T follicular helper cell (primary cell): ENCODE measurements around the gene IL7R.
"Not testable (repeated sequence)": the region's sequence is repeated elsewhere in the genome, so short reads cannot be mapped to it uniquely, and the experiment has no call there.

ENCODE experiments used
- DNase-seq: peaks from one replicate; pipeline ENCODE4 v3.0.0-alpha.2; 2020; ENCODE audit warnings: low read depth

IL7R gene

DNA sequence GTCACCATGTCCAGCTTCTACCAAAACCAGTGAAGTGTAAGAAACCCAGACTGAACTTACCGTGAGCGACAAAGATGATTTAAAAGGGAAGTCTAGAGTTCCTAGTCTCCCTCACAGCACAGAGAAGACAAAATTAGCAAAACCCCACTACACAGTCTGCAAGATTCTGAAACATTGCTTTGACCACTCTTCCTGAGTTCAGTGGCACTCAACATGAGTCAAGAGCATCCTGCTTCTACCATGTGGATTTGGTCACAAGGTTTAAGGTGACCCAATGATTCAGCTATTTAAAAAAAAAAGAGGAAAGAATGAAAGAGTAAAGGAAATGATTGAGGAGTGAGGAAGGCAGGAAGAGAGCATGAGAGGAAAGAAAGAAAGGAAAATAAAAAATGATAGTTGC, 19.8 kb downstream of the IL7R start:
- DNase-seq = no peak

DNA sequence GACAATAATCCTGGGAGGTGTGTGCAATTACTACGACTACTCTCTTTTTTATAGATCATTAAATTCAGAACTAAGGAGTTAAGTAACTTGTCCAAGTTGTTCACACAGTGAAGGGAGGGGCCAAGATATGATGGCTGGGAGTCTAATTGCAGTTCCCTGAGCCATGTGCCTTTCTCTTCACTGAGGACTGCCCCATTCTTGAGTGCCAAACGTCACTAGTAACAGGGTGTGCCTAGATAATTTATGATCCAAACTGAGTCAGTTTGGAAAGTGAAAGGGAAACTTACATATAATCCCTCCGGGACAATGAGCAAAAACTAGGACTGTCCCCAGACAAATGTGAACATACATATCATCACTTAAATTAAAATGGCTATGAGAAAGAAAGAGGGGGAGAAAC, 20.2 kb downstream of the IL7R start:
- no peak for DNase-seq

DNA sequence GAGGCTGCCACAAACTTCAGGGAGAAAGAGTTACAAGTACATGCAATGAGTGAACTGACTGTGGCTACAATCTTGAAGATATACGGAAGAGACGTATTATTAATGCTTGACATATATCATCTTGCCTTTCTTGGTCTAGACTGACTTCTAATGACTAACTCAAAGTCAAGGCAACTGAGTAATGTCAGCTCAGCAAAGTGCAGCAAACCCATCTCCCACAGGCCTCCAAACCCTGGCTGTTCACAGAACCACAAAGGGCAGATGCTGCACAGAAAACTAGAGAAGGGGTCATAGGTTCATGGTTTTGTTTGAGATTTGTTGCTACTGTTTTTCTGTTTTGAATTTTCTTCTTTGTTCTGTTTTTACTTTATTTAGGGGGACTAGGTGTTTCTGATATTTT, 21.0 kb downstream of the IL7R start:
- DNase-seq = no peak

DNA sequence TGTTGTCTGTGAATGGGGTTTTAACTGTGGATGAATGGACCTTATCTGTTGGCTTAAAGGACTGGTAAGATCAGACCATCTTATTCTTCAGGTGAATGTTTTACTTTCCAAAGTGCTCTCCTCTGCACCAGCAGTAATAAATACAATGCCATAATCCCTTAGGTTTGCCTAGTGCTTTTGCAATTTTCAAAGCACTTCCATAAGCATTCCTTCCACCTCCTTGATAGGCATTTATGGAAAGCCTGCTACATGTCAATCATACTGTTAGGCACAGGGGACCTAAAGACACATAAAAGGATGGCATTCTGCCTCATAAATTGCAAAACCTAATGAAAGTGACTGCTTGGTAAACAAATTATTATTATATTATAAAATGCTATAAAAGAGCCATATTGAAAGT, 21.4 kb downstream of the IL7R start:
- no peak for DNase-seq

DNA sequence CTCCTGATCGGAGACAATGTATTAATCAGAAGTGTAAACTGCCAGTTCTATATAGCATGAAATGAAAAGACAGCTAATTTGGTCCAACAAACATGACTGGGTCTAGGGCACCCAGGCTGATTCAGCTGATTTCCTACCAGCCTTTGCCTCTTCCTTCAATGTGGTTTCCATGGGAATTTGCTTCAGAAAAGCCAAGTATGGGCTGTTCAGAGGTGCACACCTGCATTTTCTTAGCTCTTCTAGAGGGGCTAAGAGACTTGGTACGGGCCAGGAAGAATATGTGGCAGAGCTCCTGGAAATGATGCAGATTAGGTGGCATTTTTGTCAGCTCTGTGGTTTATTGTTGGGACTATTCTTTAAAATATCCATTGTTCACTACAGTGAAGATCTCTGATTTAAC, 22.4 kb downstream of the IL7R start:
- no peak for DNase-seq

DNA sequence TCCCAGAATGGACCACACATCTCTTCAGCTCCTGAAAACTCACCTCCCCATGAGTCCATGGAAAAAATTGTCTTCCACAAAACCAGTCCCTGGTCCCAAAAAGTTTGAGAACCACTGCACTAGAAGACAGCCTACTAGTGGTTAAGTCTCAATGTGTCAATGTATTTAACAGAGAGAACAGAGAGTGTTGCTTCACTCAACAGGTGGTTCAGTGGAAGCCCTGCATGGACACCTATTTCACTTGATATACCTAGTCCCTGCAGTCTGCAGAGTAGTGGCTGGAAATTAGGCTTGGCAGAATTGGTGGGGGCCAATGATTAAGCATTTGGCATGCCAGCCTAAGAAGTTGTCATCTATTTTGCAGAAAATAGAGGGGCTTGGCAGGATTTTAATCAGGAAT, 23.0 kb downstream of the IL7R start:
- no peak for DNase-seq

DNA sequence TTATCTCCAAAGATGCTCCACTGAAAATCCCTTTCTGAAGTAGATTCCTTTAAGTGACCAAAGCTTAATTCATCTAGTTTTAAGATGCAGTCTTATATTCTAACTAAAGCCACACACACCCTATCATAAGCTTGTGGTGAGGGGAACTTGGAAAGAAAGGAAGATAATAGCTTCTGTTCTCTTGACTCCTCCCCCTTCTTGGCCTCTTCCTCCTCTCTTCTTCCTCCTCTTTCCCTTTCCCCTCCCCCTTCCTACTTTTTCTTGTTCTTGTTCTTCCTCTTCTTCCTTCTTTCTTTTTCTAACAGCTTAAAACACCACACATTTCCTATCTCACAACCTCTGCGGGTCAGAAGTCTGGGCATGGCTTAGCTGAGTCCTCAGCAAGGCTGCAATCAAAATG, 23.5 kb downstream of the IL7R start:
- DNase-seq = no peak

DNA sequence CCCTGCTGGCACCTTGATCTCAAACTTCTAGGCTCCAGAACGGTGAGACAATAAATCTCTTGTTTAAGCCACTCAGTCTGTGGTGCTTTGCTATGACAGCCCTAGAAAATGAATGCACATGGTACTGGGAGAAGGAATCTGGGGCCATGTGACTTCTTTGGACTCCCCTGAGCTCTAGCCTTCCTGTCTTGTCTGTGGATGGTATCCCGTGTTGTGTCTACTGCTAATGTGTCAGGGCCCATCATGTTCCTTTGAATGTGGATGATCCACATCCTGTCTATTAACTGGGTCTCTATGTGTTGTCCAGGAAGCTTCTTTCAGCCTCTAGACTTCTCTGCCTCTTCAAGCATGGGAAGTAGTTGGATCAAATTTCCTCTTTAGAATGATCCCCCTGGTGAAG, 25.1 kb downstream of the IL7R start:
- no peak for DNase-seq

DNA sequence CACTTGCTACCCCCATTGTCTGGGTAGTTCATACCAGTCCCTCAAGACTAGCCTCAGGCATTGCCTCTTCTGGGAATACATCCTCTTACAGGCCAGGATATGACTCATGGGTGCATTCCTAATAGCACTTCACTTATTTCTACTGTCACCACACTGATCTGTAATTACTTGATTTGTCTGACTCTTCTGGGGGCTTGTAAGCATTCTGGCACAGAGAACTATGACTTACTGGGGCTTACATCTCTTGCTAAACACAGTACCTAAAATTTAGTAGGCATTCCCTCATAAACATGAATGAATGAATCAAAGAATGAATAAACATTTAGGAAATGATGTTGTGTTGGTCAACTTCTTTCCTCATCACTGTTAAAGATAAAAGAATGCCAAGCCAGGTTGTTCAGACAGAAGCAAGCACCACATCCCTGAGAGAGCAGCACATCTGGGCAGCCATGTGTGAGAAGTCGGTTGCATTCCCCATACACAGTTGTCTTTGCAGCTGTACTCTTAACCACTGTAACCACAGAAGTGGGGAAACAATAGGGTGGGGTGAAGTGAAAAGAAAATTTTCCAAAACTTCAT, 27.6 kb downstream of the IL7R start:
- DNase-seq = no peak

DNA sequence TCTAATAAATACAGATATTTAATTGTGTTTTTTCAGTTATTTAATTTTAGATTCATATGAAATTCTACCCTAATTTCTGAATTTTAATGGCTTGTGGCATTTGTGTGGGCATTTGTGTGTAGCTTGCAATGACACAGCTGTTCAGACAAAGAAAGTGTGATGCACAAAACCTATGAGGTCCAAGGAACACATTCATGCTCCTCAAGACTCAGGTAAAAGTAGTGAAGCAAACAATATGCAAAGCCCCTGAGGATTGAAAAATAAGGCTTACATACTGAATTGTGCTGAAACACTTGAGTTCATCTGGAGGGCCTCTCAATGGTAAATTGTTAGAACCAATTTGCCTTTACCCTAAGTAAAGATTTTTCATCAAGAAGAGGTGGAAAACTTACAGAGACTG, 28.1 kb downstream of the IL7R start:
- DNase-seq = no peak

DNA sequence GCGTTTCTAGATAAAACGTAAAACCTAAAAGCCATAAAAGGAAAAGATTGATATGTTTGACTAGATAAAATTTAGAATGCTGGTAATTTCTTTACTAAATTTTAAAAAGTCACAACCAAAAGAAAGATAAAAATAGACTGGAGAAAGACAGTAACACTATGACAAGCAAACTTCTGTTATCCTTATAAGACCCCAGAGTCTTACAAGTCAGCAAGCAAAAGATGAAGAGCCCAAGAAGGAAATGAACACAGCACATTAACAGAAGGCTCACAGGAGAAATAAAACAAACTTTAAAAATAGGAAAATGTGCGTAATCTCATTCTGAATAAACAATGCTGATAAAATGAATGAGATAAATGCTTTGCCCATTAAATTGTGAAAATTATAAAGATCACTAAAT, 29.7 kb downstream of the IL7R start:
- no peak for DNase-seq

DNA sequence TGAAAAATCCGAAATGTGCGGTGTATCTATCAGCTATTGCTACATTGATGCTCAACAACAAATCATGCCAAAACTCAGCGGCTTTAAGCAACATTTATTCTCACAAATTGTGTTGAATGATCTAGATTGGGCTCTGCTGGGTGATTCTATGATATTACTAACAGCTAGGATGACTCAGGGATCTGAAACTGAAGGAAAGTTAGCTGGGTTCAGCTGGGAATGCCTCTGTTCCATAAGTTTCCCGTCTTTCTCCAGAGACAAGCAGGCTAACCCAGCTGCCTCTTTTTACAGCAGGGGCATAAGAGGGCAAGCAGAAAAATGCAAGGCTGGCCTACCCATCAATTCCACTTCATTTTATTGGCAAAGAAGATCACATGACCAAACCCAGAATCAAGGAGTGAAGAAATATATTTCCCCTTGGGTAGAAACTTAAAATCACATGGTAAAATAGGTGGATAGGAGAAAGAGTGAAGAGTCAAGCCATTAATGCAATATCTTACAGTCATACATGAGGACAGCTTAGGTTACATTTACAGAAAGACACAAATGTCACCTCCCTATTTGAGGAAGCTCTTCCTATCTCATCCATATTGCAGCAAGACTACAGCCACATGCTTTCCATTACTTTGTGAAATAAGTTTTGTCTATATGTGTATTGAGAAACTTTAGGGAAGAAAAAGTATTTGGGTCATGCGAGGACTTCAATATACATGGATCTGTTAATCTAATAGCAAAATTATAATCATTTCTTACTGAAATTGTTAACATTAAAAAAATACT, 30.8 kb downstream of the IL7R start:
- no peak for DNase-seq

DNA sequence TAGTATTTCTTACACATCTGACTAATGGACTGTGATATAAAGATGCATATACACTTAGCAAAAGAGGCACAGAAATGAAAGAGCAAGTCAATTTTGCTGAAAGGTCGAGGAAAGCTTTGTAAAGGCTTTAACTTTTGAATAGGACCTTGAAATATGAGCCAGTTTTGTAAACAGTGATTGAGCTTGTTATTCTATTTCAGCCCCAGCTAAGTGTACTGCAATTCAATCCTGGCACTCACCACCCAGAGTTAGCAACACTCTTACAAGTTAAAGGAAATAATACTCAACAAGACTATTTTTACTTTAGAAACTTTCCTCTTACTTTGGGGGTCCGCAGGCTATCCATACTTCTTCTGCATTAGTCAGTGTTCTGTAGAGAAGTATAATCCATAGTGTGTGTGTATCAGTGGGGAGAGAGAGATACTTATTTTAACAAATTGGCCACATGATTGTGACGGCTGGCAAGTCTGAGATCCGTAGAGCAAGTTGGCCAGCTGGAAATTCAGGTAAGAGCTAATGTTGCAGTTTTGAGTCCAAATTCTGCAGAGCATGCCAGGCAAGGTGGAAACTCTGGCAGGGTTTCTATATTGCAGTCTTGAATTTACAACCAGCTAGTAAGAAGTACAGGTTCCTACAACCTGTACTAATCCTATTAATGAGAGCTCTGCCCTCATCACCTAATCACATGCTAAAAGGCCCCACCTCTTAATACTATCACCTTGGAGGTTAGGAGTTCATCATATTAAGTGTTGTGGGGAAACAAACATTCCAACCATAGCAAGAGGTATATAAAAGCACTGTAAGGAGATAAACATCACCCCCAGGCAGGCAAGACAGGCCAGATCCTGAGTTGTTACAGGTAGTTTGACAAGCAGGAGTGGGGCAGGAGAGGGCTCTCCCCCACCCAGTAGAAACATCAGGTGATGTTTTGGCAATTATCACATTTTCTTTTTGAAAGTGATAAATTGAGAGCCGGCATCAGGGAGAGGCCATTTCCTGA, 33.6 kb downstream of the IL7R start:
- no peak for DNase-seq

DNA sequence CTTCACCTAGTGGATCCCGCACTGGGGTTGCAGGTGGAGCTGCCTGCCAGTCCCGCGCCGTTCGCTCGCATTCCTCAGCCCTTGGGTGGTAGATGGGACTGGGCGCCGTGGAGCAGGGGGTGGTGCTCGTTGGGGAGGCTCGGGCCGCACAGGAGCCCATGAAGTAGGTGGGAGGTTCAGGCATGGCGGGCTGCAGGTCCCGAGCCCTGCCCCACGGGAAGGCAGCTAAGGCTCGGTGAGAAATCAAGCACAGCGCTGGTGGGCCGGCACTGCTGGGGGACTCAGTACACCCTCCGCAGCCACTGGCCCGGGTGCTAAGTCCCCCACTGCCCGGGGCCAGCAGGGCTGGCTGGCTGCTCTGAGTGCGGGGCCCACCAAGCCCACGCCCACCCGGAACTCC, 36.1 kb downstream of the IL7R start:
- not testable (repeated sequence) for DNase-seq

DNA sequence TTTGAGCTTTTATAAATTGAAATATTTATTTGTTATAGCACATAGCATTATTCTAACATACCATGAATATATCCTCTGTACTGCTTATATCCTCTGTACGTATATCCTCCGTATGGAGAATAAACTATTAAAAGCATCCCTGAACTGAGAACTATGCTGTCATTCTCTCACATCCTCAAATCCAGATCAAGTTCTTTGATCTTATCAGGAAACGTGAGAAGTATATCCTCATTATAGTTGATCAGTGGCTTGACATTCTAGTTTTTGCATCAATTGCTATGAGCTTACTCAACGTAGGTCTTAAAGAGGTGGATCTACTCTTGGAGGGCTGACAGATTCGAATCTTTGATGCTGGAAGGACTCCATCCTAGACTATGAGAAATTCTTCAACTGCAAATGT, 37.4 kb downstream of the IL7R start:
- no peak for DNase-seq

DNA sequence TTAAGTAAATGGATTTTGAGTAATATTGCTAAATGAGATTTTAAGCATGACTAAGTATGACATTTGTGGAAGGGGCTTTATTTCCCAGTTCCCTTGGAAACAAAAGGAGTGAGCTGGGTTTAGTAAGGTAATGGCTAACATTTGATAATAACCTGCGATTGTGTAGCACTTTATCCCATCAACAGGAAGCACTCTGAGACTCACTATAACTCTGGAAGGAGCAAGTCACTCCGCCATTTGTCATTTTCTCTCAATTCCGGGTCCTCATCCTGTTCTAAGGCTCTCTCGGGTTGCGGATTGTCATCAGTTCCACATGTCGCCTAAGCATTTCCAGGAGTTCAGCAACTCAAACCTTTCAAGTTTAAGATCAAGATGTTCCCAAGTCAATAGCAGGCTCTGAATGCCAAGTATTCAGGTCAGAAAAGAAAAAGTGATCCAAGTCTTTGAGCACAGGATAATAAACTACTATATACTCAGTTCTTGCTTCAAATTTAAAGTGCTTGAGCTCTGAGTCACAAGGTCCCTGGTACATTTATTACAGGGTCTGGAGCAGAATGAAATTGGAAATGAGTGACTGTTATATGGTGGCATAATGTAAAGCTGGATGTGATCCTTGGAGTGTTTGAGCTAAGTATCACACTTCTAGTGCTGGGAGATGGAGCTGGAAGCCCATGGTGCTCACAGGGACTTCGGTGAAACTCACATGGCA, 42.4 kb downstream of the IL7R start:
- DNase-seq = no peak

DNA sequence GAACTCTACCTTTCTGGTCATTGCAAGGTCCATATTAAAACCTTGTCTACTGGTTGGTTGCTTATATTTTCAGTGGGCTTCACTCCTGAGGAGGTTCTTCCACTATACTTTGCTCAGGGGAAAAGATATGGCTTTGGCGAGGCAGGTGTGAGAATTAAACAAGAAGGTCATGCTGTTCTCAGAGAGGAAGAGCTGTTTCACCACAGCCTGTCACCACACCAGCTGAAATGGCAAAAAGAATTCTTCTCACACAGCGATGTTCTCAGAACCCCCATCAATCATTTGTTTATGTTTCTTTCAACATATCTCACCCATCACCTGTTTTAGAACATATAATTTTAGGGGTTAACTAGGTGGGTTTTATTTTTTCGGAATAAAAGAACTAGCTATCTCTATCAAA, 43.1 kb downstream of the IL7R start:
- no peak for DNase-seq

DNA sequence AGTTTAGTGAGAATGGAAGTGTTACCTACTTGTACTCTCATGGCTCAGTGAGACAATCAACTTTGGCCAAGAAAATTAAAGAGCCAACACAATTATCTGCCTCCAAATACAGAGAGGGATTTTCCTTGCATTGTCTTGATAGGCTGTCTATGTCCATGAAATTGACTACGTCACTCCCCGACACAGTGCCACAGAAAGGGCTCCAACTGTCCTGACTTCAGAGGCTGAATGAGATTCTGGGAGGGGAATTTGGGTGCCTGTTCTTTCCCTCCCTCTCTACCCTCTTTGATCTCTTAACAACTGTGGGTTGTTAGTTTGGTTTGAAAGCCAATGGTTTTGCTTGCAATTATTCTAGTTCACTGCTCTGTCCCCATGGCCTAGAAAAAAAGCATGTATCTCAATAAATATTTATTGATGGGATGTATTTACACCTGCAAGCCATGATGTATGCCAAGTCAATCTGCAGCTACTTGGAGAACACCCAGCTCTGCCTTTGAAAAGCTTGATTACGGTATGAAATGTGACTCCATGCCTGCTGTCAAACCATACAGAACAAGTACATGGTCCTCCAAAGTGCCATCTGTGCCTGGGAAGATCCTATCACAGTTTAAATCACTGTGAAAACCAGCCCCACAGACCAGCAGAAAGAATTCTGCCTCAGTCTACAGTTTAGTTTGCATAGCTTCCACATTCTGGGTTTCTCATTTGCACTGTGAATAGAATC, 44.4 kb downstream of the IL7R start:
- no peak for DNase-seq

DNA sequence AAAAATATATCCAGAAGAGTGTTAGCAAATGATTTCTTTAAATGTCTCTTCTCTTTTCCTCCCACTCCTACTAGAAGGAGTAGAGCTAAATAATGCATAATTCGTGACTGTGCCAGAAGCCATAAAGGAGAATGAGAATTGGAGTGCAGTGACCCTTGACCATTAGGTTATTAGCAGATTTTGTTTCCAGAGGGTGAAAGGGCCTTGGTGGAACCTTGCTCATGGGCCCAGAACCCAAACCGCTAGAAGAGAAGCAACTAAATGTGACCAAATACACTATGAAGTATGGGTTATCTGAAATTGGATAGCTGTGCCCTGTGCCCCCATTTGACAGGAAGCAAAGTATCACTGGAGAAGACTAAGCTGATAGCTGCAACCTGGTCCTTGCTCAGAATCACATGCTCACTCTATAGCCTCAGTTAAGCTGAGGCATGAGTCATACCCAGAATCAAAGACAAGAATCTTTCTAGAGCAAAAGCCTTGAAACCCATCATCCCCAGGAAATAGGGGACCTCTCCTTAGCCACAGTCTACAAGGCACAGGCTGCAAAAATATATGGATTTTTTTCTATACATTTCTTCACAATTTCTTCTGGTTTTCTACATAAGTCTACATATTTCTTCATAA, 45.5 kb downstream of the IL7R start:
- no peak for DNase-seq

DNA sequence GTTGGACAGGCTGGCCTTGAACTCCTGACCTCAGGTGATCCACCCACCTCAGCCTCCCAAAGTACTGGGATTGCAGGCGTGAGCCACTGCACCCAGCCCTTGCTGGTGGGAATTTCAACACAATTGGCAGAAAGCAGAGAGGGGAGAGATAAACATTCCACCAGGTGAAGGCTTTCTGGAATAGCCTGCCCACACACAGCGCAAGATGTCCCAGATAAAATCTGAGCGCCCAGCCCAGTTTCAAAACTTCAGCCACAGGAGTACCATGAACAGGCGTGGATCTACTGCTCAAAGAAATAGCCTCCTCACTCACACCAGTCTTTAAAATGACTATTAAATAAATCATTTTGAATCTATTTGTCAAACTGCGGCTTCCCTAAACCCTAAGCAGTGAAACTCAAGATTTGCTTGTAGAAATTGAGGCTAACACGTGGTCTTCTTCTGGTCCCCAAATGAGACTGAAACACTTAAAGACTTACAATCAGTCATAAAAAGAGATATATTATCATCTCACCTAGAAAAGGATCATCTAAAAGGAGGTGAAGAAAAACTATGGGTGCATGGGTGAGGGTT, 47.0 kb downstream of the IL7R start:
- no peak for DNase-seq
